CD4-positive, alpha-beta T cell (primary cell): Measurements from ENCODE around the gene JARID2. TPM values are rescaled to one million over a fixed set of nuclear protein-coding genes. Genes with fewer than 3 reads are reported as not detected.

Experiments
- ATAC-seq: fragments of 200-7000 bp; cut with Tn5 transposase; one replicate; pipeline ENCODE4 v1.10.0; 2022; ENCODE audit warnings: mild to moderate bottlenecking; ENCODE audit not compliant: poor library complexity
- CTCF ChIA-PET: fragments of 350-600 bp; sonication (Branson Sonifier 250); formaldehyde crosslinking; loops from one replicate; lab custom pipeline; 2021; ENCODE audit warnings: antibody characterized with exemption, inconsistent platforms; lab: Charles Lee
- POLR2A ChIA-PET: fragments of 350-600 bp; sonication (Branson Sonifier 250); formaldehyde crosslinking; loops from one replicate; lab custom pipeline; 2021; ENCODE audit warnings: antibody characterized with exemption, inconsistent platforms; lab: Charles Lee
- DNase-seq, 14 experiments: peaks; one replicate each; pipeline ENCODE4 v3.0.0-alpha.2; 2013 to 2020; ENCODE audit warnings: mixed read lengths in 2 of 14
- H3K27ac ChIP-seq, 2 donors: one replicate each; pipeline versions ENCODE4 v1.5.1 to v1.7.0; 2013; ENCODE audit warnings: low read length in 2 of 2, low read depth in 1 of 2, mild to moderate bottlenecking in 1 of 2
- H3K27me3 ChIP-seq, 2 experiments: 1 replicate in 1 of 2; 2 replicates in 1 of 2; pipeline versions ENCODE4 v1.6.1 to v1.7.0; 2013; ENCODE audit warnings: low read length in 2 of 2, control low read depth in 1 of 2, mild to moderate bottlenecking in 1 of 2, moderate library complexity in 1 of 2; ENCODE audit not compliant: insufficient read depth in 2 of 2, control insufficient read depth in 1 of 2
- H3K36me3 ChIP-seq: one replicate; pipeline ENCODE4 v1.6.1; 2013; ENCODE audit warnings: low read length, control low read depth; ENCODE audit not compliant: insufficient read depth
- H3K4me1 ChIP-seq: one replicate; pipeline ENCODE4 v1.6.1; 2013; ENCODE audit warnings: low read length, control low read depth; ENCODE audit not compliant: insufficient read depth
- H3K4me3 ChIP-seq: one replicate; pipeline ENCODE4 v1.5.1; 2013; ENCODE audit warnings: mild to moderate bottlenecking, low read length, moderate library complexity
- H3K9me3 ChIP-seq, 2 experiments: 1 replicate in 1 of 2; 2 replicates in 1 of 2; pipeline versions ENCODE4 v1.6.1 to v1.7.0; 2013; ENCODE audit warnings: low read length in 2 of 2, mild to moderate bottlenecking in 2 of 2, control low read depth in 1 of 2, moderate library complexity in 1 of 2; ENCODE audit not compliant: control insufficient read depth in 1 of 2, insufficient read depth in 1 of 2
- H3K27ac Mint-ChIP-seq: one replicate; pipeline ENCODE4 v1.8.0; 2020; ENCODE audit warnings: mixed read lengths
- H3K27me3 Mint-ChIP-seq: one replicate; pipeline ENCODE4 v1.8.0; 2021; ENCODE audit warnings: mixed read lengths
- H3K36me3 Mint-ChIP-seq: one replicate; pipeline ENCODE4 v1.8.0; 2021; ENCODE audit warnings: low read depth, mixed read lengths
- H3K4me1 Mint-ChIP-seq: one replicate; pipeline ENCODE4 v1.8.0; 2021; ENCODE audit warnings: low read depth, mixed read lengths
- H3K4me3 Mint-ChIP-seq: one replicate; pipeline ENCODE4 v1.8.0; 2020; ENCODE audit warnings: mild to moderate bottlenecking, mixed read lengths
- H3K9me3 Mint-ChIP-seq: one replicate; pipeline ENCODE4 v1.8.0; 2020; ENCODE audit warnings: mixed read lengths
- intact Hi-C, 2 experiments: fragments of 100-400 bp; cut with DNase I in 1 of 2; cut with micrococcal nuclease in 1 of 2; formaldehyde crosslinking; loops; one replicate each; pipeline versions ENCODE4 v1.15.1 to v1.9.0; 2023 to 2025; cut with DNase I, micrococcal nuclease
- total RNA-seq, 174 experiments: library from RNA in 2 of 174; stranded (reverse) in 2 of 174; gene quantifications; one replicate each; pipeline ENCODE4 v1.2.3 and lab custom pipeline; 2021 to 2026
- TF ChIP-seq, protein P1 (sequence below): fragments of 200-600 bp; IDR thresholded peaks from one replicate; pipeline ENCODE4 v1.8.0; 2022; ENCODE audit warnings: antibody characterized with exemption, mild to moderate bottlenecking

JARID2 gene
- total RNA-seq, 2 experiments from 2014 or later: 32.0 to 33.0 TPM

DNA sequence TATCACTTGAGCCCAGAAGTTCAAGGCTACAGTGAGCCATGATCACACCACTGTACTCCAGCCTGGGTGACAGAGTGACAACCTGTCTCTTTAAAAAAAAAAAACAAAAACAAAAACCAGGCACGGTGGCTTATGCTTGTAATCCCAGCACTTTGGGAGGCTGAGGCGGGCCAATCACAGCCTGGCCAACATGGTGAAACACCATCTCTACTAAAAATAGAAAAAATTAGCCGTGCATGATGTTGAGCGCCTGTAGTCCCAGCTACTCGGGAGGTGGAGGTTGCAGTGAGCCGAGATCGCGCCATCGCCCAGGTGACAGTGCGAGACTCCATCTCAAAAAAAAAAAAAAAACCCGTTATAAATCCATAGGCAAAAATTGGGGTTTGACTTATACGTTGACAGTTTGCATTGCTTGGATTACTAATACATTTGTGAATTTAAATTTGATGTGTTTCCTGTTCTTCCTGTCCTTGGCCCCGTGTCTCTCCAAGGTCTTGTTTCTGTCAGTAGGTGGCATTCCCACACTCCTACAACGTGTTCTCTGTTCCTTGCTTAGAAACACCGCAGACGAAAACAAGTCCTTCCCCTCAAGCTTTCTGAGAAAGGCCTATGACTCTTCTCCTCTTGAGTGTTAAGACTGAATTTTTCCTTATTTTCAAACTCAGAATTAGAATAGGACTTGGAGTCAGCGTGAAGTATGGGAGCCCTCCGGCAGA is 269.9 kb downstream of the JARID2 start:
- no peak overlapping the region for H3K4me3 ChIP-seq
- CTCF ChIA-PET: no interaction called here
- TF ChIP-seq, protein P1, sequence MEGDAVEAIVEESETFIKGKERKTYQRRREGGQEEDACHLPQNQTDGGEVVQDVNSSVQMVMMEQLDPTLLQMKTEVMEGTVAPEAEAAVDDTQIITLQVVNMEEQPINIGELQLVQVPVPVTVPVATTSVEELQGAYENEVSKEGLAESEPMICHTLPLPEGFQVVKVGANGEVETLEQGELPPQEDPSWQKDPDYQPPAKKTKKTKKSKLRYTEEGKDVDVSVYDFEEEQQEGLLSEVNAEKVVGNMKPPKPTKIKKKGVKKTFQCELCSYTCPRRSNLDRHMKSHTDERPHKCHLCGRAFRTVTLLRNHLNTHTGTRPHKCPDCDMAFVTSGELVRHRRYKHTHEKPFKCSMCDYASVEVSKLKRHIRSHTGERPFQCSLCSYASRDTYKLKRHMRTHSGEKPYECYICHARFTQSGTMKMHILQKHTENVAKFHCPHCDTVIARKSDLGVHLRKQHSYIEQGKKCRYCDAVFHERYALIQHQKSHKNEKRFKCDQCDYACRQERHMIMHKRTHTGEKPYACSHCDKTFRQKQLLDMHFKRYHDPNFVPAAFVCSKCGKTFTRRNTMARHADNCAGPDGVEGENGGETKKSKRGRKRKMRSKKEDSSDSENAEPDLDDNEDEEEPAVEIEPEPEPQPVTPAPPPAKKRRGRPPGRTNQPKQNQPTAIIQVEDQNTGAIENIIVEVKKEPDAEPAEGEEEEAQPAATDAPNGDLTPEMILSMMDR: no peak
- POLR2A ChIA-PET: no interaction called here
- H3K27me3 Mint-ChIP-seq: no peaks in the 10 kb centered on the region
- ATAC-seq: no peak
- H3K4me1 Mint-ChIP-seq: no peaks in the 10 kb centered on the region
- H3K27ac ChIP-seq: no peak overlapping the region
- DNase-seq: no peak
- peaks cover 94% of the 10 kb centered on the region for H3K36me3 Mint-ChIP-seq
- no peak overlapping the region for H3K4me3 Mint-ChIP-seq
- H3K9me3 Mint-ChIP-seq: no peaks in the 10 kb centered on the region
- no peaks in the 10 kb centered on the region for H3K4me1 ChIP-seq
- no peaks in the 10 kb centered on the region for H3K27me3 ChIP-seq
- intact Hi-C loops: no loop called here
- no peaks in the 10 kb centered on the region for H3K9me3 ChIP-seq
- peak overlapping the region; percentile 42 for H3K27ac Mint-ChIP-seq
- H3K36me3 ChIP-seq: peaks cover 85% of the 10 kb centered on the region

DNA sequence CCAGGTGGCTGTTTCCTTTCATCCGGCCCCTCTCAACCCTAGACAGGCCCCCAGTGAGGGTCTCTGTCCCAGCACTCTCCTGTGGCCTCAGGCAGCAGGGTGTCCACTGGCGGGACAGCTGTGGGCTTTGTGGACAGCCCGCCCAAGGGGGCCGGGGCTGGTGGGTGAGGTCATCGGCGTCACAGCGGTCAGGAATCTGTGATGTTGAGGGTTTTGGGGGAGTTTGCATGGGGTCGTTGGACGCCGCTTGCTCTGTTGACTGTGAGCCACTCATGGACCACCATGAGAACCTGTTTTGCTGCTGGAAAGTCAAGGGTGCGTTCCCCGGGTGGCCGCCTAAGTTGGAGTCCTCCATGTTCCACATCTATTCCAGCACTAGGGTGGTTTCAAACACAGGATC is 270.5 kb downstream of the JARID2 start:
- peaks cover 95% of the 10 kb centered on the region for H3K36me3 Mint-ChIP-seq
- no peaks in the 10 kb centered on the region for H3K9me3 Mint-ChIP-seq
- H3K36me3 ChIP-seq: peaks cover 85% of the 10 kb centered on the region
- intact Hi-C loops: no loop called here
- H3K27me3 Mint-ChIP-seq: no peaks in the 10 kb centered on the region
- no peak overlapping the region for H3K4me3 Mint-ChIP-seq
- H3K4me3 ChIP-seq: no peak overlapping the region
- ATAC-seq (no peak), DNase-seq (no peak)
- no peaks in the 10 kb centered on the region for H3K4me1 ChIP-seq
- CTCF ChIA-PET: no interaction called here
- TF ChIP-seq, protein P1: no peak
- no peak overlapping the region for H3K27ac ChIP-seq
- H3K9me3 ChIP-seq: no peaks in the 10 kb centered on the region
- peak overlapping the region; percentile 42 for H3K27ac Mint-ChIP-seq
- no peaks in the 10 kb centered on the region for H3K27me3 ChIP-seq
- no peaks in the 10 kb centered on the region for H3K4me1 Mint-ChIP-seq
- POLR2A ChIA-PET: no interaction called here

DNA sequence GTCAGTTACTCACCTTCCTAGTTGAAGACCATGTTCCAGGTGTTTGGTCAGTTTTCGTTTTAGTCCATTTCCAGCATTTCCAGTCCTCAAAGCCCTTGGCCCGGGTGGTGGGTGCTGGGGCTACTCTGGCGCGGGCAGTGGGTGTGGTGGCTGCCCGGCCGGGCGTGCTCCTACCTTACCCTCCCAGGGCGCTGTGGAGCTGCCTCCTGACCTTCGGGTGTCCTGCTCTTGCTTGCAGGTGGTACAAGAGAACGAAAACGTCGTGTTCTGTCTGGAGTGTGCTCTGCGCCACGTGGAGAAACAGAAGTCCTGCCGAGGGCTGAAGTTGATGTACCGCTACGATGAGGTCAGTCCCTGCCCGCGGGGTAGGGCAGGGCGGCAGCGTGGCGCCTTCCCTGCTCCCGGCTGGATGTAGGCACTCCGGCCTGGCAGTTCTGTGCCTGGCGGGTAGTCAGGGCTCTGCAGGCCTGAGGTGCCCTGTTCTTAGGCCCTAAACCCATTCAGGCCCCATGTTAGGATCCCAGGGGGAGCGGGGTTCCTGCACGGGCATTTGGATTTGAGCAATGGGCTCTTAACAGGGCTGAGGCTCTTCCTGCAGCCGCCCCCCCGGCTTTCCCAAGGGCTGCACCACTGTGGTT is 271.2 kb downstream of the JARID2 start:
- no peaks in the 10 kb centered on the region for H3K4me1 Mint-ChIP-seq
- H3K4me3 Mint-ChIP-seq: no peak overlapping the region
- H3K27me3 Mint-ChIP-seq: no peaks in the 10 kb centered on the region
- ChIA-PET CTCF (no interaction called here), POLR2A (no interaction called here)
- no peak for DNase-seq
- no peaks in the 10 kb centered on the region for H3K9me3 ChIP-seq
- no peak for ATAC-seq
- H3K27me3 ChIP-seq: no peaks in the 10 kb centered on the region
- H3K4me1 ChIP-seq: no peaks in the 10 kb centered on the region
- no peaks in the 10 kb centered on the region for H3K9me3 Mint-ChIP-seq
- H3K27ac Mint-ChIP-seq: peak overlapping the region; percentile 42
- intact Hi-C loops: no loop called here
- no peak overlapping the region for H3K4me3 ChIP-seq
- TF ChIP-seq, protein P1: no peak
- no peak overlapping the region for H3K27ac ChIP-seq
- H3K36me3 Mint-ChIP-seq: peaks cover 96% of the 10 kb centered on the region
- peaks cover 84% of the 10 kb centered on the region for H3K36me3 ChIP-seq
